NCI-H2081 (cell line): ENCODE measurements around the gene CACNA2D3.
A peak's percentile ranks its signal among the peaks of the same experiment; 100 is the strongest.

Experiments used
- DNase-seq, 2 experiments: peaks; one replicate each; lab custom pipeline; 2025; lab: John Stamatoyannopoulos, UW

CACNA2D3 gene

GRCh38 chr3:54171509-54171908 lies 49.2 kb downstream of the CACNA2D3 start:
- DNase-seq: no peak

GRCh38 chr3:54171951-54172350 lies 49.6 kb downstream of the CACNA2D3 start:
- peak in 1 of 2 experiments; percentile 28 for DNase-seq

- DNase-seq: no peak
Observed at GRCh38 chr3:54173371-54173770, 51.0 kb downstream of the CACNA2D3 start.

- DNase-seq: peak in 1 of 2 experiments; percentile 63
Observed at GRCh38 chr3:54176106-54176505, 53.8 kb downstream of the CACNA2D3 start.

- DNase-seq: no peak
Observed at GRCh38 chr3:54177816-54178215, 55.5 kb downstream of the CACNA2D3 start.

GRCh38 chr3:54178376-54178775 lies 56.0 kb downstream of the CACNA2D3 start:
- no peak for DNase-seq

- no peak for DNase-seq
Observed at GRCh38 chr3:54180921-54181320, 58.6 kb downstream of the CACNA2D3 start.

GRCh38 chr3:54182242-54182641 lies 59.9 kb downstream of the CACNA2D3 start:
- no peak for DNase-seq

GRCh38 chr3:54185740-54186139 lies 63.4 kb downstream of the CACNA2D3 start:
- DNase-seq: no peak

GRCh38 chr3:54188176-54188791 lies 65.9 kb downstream of the CACNA2D3 start:
- DNase-seq: no peak

GRCh38 chr3:54191220-54191619 lies 68.9 kb downstream of the CACNA2D3 start:
- no peak for DNase-seq

- peak in 1 of 2 experiments; percentile 33 for DNase-seq
Observed at GRCh38 chr3:54192026-54192425, 69.7 kb downstream of the CACNA2D3 start.

- peak; percentile 24 to 41 for DNase-seq
Observed at GRCh38 chr3:54193093-54193492, 70.7 kb downstream of the CACNA2D3 start.

GRCh38 chr3:54196360-54196991 lies 74.1 kb downstream of the CACNA2D3 start:
- DNase-seq: no peak

- DNase-seq: no peak
Observed at GRCh38 chr3:54197509-54197908, 75.2 kb downstream of the CACNA2D3 start.

GRCh38 chr3:54198556-54198955 lies 76.2 kb downstream of the CACNA2D3 start:
- DNase-seq: peak in 1 of 2 experiments; percentile 73

- DNase-seq: no peak
Observed at GRCh38 chr3:54202054-54202453, 79.7 kb downstream of the CACNA2D3 start.

GRCh38 chr3:54202651-54203248 lies 80.4 kb downstream of the CACNA2D3 start:
- no peak for DNase-seq

- no peak for DNase-seq
Observed at GRCh38 chr3:54206874-54207273, 84.5 kb downstream of the CACNA2D3 start.

GRCh38 chr3:54211097-54211496 lies 88.7 kb downstream of the CACNA2D3 start:
- DNase-seq: peak; percentile 80 to 93

- DNase-seq: no peak
Observed at GRCh38 chr3:54212723-54213122, 90.4 kb downstream of the CACNA2D3 start.

- no peak for DNase-seq
Observed at GRCh38 chr3:54213907-54214306, 91.6 kb downstream of the CACNA2D3 start.

- DNase-seq: no peak
Observed at GRCh38 chr3:54214845-54215244, 92.5 kb downstream of the CACNA2D3 start.
